ENCODE results near the gene CPT1C. TPM values are rescaled to one million over a fixed set of nuclear protein-coding genes. Genes with fewer than 3 reads are reported as not detected.
A peak's percentile ranks its signal among the peaks of the same experiment; 100 is the strongest.

The CPT1C gene
- 5.4 TPM for total RNA-seq
- polyA plus RNA-seq (ENCODE audit: insufficient read depth in 1 of 8, insufficient read length in 8 of 8, low replicate concordance in 1 of 8) = 10 to 100 TPM in 7 of 8 donors, 1 to 10 TPM in 1; 8.1 to 16.0 (median 11.6) TPM
- long read RNA-seq, donor 1, partial matches to known transcripts = 0 of 3 reads
- long read RNA-seq, donor 1, other reads (novel, unspliced or antisense) = 0 of 3 reads
- long read RNA-seq, donor 2 = 0 reads
- long read RNA-seq, donor 3 = 0 reads
- long read RNA-seq, donor 4 = 0 reads
- long read RNA-seq, donor 5, partial matches to known transcripts = 0 of 2 reads
- long read RNA-seq, donor 5, other reads (novel, unspliced or antisense) = 0 of 2 reads
- long read RNA-seq, donor 6, partial matches to known transcripts = 0 of 2 reads
- long read RNA-seq, donor 6, other reads (novel, unspliced or antisense) = 0 of 2 reads
- long read RNA-seq, donor 7 = 0 reads
- long read RNA-seq, donor 8 = 0 reads
- long read RNA-seq, donor 9 = 0 reads
- long read RNA-seq, donor 10 = 0 reads
- long read RNA-seq, donor 11, partial matches to known transcripts = 0 of 2 reads
- long read RNA-seq, donor 11, other reads (novel, unspliced or antisense) = 0 of 2 reads

- Histone ChIP-seq H3K4me1 (ENCODE audit: control insufficient read depth, insufficient read depth, low read length) (peaks cover 48% of the 10 kb centered on the region), H3K27ac (ENCODE audit: low read length) (peak within 1 kb of the TSS; percentile 74), H3K4me3 (ENCODE audit: low read length) (peak within 1 kb of the TSS; percentile 56)
Measured at GRCh38 chr19:49690656-49691242, at the start of gene CPT1C. CPT1C (plus strand) TSS chr19:49691116; CDS start chr19:49692253, 1,137 bp downstream.

GRCh38 chr19:49641688-49642491 is 49.0 kb upstream of the CPT1C start, which contains the start of gene SCAF1:
SCAF1 (plus strand) TSS chr19:49642209; CDS start chr19:49645027, 2,818 bp downstream.
- H3K4me3 ChIP-seq (ENCODE audit: low read length) = peak within 1 kb of the TSS; percentile 92
- DNase-seq = peak; percentile 100
- H3K27ac ChIP-seq (ENCODE audit: low read length) = peak within 1 kb of the TSS; percentile 100
- no peaks in the 10 kb centered on the region for H3K9me3 ChIP-seq (replicated peaks; ENCODE audit: control insufficient read depth, low read depth, low read length)
- H3K27me3 ChIP-seq (ENCODE audit: control insufficient read depth, insufficient read depth, low read length) = peaks cover 4% of the 10 kb centered on the region
- peaks cover 25% of the 10 kb centered on the region for H3K36me3 ChIP-seq (ENCODE audit: control insufficient read depth, insufficient read depth, low read length)
- WGBS (ENCODE audit: insufficient coverage) = under 1% methylated on average over 77 of the region's 87 CpGs
- H3K4me1 ChIP-seq (ENCODE audit: control insufficient read depth, insufficient read depth, low read length) = peaks cover 51% of the 10 kb centered on the region

More at GRCh38 chr19:49690656-49691242, at the start of gene CPT1C:
- Histone ChIP-seq H3K27me3 (ENCODE audit: control insufficient read depth, insufficient read depth, low read length) (peaks cover 27% of the 10 kb centered on the region), H3K9me3 (replicated peaks; ENCODE audit: control insufficient read depth, low read depth, low read length) (no peaks in the 10 kb centered on the region), H3K36me3 (ENCODE audit: control insufficient read depth, insufficient read depth, low read length) (peaks cover 26% of the 10 kb centered on the region)
- peak; percentile 90 for DNase-seq
- under 1% methylated on average over 33 of the region's 38 CpGs for WGBS (ENCODE audit: insufficient coverage)

GRCh38 chr19:49642492-49643035 is 48.4 kb upstream of the CPT1C start:
- Histone ChIP-seq H3K27me3 (ENCODE audit: control insufficient read depth, insufficient read depth, low read length) (no peaks in the 10 kb centered on the region), H3K27ac (ENCODE audit: low read length) (peak overlapping the region; percentile 95), H3K9me3 (replicated peaks; ENCODE audit: control insufficient read depth, low read depth, low read length) (no peaks in the 10 kb centered on the region), H3K4me3 (ENCODE audit: low read length) (peak overlapping the region; percentile 92), H3K4me1 (ENCODE audit: control insufficient read depth, insufficient read depth, low read length) (peaks cover 47% of the 10 kb centered on the region), H3K36me3 (ENCODE audit: control insufficient read depth, insufficient read depth, low read length) (peaks cover 29% of the 10 kb centered on the region)
- 4% methylated on average over 4 of the region's 5 CpGs for WGBS (ENCODE audit: insufficient coverage)
- peak; percentile 70 for DNase-seq

- Histone ChIP-seq H3K9me3 (replicated peaks; ENCODE audit: control insufficient read depth, low read depth, low read length) (no peaks in the 10 kb centered on the region), H3K27me3 (ENCODE audit: control insufficient read depth, insufficient read depth, low read length) (no peaks in the 10 kb centered on the region), H3K4me1 (ENCODE audit: control insufficient read depth, insufficient read depth, low read length) (peaks cover 38% of the 10 kb centered on the region), H3K36me3 (ENCODE audit: control insufficient read depth, insufficient read depth, low read length) (peaks cover 37% of the 10 kb centered on the region), H3K4me3 (ENCODE audit: low read length) (no peak overlapping the region), H3K27ac (ENCODE audit: low read length) (no peak overlapping the region)
- 68% methylated on average over 2 of the region's 2 CpGs for WGBS (ENCODE audit: insufficient coverage)
- DNase-seq = no peak
Measured at GRCh38 chr19:49643466-49643865, 47.5 kb upstream of the CPT1C start.

- no peak overlapping the region for H3K27ac ChIP-seq (ENCODE audit: low read length)
- H3K27me3 ChIP-seq (ENCODE audit: control insufficient read depth, insufficient read depth, low read length) = no peaks in the 10 kb centered on the region
- H3K4me1 ChIP-seq (ENCODE audit: control insufficient read depth, insufficient read depth, low read length) = peaks cover 24% of the 10 kb centered on the region
- no peak overlapping the region for H3K4me3 ChIP-seq (ENCODE audit: low read length)
- H3K36me3 ChIP-seq (ENCODE audit: control insufficient read depth, insufficient read depth, low read length) = peaks cover 56% of the 10 kb centered on the region
- no peaks in the 10 kb centered on the region for H3K9me3 ChIP-seq (replicated peaks; ENCODE audit: control insufficient read depth, low read depth, low read length)
- DNase-seq = no peak
- 97% methylated on average over 7 of the region's 11 CpGs for WGBS (ENCODE audit: insufficient coverage)
Measured at GRCh38 chr19:49645592-49645991, 45.3 kb upstream of the CPT1C start.

- Histone ChIP-seq H3K4me1 (ENCODE audit: control insufficient read depth, insufficient read depth, low read length) (peaks cover 20% of the 10 kb centered on the region), H3K36me3 (ENCODE audit: control insufficient read depth, insufficient read depth, low read length) (peaks cover 57% of the 10 kb centered on the region), H3K27ac (ENCODE audit: low read length) (no peak overlapping the region), H3K9me3 (replicated peaks; ENCODE audit: control insufficient read depth, low read depth, low read length) (no peaks in the 10 kb centered on the region), H3K27me3 (ENCODE audit: control insufficient read depth, insufficient read depth, low read length) (no peaks in the 10 kb centered on the region), H3K4me3 (ENCODE audit: low read length) (no peak overlapping the region)
- 76% methylated on average over 6 of the region's 13 CpGs for WGBS (ENCODE audit: insufficient coverage)
- no peak for DNase-seq
Measured at GRCh38 chr19:49645995-49646394, 44.9 kb upstream of the CPT1C start.

- WGBS (ENCODE audit: insufficient coverage) = 88% methylated on average over 11 of the region's 17 CpGs
- peaks cover 14% of the 10 kb centered on the region for H3K4me1 ChIP-seq (ENCODE audit: control insufficient read depth, insufficient read depth, low read length)
- H3K27me3 ChIP-seq (ENCODE audit: control insufficient read depth, insufficient read depth, low read length) = no peaks in the 10 kb centered on the region
- peaks cover 61% of the 10 kb centered on the region for H3K36me3 ChIP-seq (ENCODE audit: control insufficient read depth, insufficient read depth, low read length)
- no peak for DNase-seq
- no peak overlapping the region for H3K4me3 ChIP-seq (ENCODE audit: low read length)
- H3K9me3 ChIP-seq (replicated peaks; ENCODE audit: control insufficient read depth, low read depth, low read length) = no peaks in the 10 kb centered on the region
- no peak overlapping the region for H3K27ac ChIP-seq (ENCODE audit: low read length)
Measured at GRCh38 chr19:49646586-49646985, 44.3 kb upstream of the CPT1C start.

GRCh38 chr19:49651029-49651819 is 39.7 kb upstream of the CPT1C start:
- no peak for DNase-seq
- WGBS (ENCODE audit: insufficient coverage) = 94% methylated on average over 66 of the region's 72 CpGs
- Histone ChIP-seq H3K4me1 (ENCODE audit: control insufficient read depth, insufficient read depth, low read length) (no peaks in the 10 kb centered on the region), H3K36me3 (ENCODE audit: control insufficient read depth, insufficient read depth, low read length) (peaks cover 81% of the 10 kb centered on the region), H3K9me3 (replicated peaks; ENCODE audit: control insufficient read depth, low read depth, low read length) (no peaks in the 10 kb centered on the region), H3K27ac (ENCODE audit: low read length) (no peak overlapping the region), H3K4me3 (ENCODE audit: low read length) (no peak overlapping the region), H3K27me3 (ENCODE audit: control insufficient read depth, insufficient read depth, low read length) (no peaks in the 10 kb centered on the region)
